DMS114 treated with DMSO at 0.1 percent for 48 hours (cell line): ENCODE measurements around the gene SLC66A1.

ENCODE experiments used
- DNase-seq: peaks from one replicate; lab custom pipeline; 2025; ENCODE audit not compliant: unreplicated experiment; lab: John Stamatoyannopoulos, UW

The SLC66A1 gene

GRCh38 chr1:19375631-19376400 is 63.7 kb downstream of the SLC66A1 start:
- DNase-seq, result no peak

- no peak for DNase-seq
Measured at GRCh38 chr1:19376428-19377372, 64.6 kb downstream of the SLC66A1 start.

GRCh38 chr1:19377812-19378718 is 65.9 kb downstream of the SLC66A1 start:
- no peak for DNase-seq
